ENCODE measurements around the gene HEXD.

Gene HEXD

DNA sequence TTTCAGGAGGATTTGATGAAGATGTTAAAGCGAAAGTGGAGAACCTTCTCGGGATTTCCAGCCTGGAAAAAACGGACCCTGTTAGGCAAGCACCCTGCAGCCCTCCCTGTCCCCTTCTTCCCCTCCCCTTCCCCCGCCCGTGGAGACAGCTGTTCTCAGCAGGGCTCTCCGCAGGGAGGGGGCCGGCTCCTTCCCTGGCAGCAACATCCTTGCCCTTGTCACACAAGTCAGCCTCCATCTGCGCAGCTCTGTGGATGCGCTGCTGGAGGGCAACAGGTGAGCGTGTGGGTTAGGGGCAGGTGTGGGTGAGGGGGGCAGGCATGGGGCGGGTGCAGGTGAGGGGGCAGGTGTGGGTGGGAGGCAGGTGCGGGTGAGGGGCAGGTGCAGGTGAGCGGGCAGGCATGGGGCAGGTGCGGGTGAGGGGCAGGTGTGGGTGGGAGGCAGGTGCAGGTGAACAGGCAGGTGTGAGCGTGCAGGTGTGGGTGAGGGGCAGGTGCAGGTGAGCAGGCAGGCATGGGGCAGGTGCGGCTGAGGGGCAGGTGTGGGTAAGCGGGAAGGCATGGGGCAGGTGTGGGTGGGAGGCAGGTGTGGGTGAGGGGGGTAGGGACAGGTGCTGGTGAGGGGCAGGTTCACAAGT is 23.0 kb downstream of the HEXD start:
- no peak for ATAC-seq
- TF ChIP-seq CREB5 (CRISPR knock-in tag; IDR thresholded peaks at IDR 0.05; ENCODE audit: low read depth): no peak
- no peak for TF ChIP-seq PATZ1 (CRISPR knock-in tag; IDR thresholded peaks at IDR 0.05; ENCODE audit: borderline replicate concordance)
- no peak for TF ChIP-seq TSHZ2 (CRISPR knock-in tag; IDR thresholded peaks at IDR 0.05)
- TF ChIP-seq, protein P1, sequence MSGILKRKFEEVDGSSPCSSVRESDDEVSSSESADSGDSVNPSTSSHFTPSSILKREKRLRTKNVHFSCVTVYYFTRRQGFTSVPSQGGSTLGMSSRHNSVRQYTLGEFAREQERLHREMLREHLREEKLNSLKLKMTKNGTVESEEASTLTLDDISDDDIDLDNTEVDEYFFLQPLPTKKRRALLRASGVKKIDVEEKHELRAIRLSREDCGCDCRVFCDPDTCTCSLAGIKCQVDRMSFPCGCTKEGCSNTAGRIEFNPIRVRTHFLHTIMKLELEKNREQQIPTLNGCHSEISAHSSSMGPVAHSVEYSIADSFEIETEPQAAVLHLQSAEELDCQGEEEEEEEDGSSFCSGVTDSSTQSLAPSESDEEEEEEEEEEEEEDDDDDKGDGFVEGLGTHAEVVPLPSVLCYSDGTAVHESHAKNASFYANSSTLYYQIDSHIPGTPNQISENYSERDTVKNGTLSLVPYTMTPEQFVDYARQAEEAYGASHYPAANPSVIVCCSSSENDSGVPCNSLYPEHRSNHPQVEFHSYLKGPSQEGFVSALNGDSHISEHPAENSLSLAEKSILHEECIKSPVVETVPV (CRISPR knock-in tag; IDR thresholded peaks at IDR 0.05): no peak
- no peak for TF ChIP-seq CSDC2 (CRISPR knock-in tag; IDR thresholded peaks at IDR 0.05)

DNA sequence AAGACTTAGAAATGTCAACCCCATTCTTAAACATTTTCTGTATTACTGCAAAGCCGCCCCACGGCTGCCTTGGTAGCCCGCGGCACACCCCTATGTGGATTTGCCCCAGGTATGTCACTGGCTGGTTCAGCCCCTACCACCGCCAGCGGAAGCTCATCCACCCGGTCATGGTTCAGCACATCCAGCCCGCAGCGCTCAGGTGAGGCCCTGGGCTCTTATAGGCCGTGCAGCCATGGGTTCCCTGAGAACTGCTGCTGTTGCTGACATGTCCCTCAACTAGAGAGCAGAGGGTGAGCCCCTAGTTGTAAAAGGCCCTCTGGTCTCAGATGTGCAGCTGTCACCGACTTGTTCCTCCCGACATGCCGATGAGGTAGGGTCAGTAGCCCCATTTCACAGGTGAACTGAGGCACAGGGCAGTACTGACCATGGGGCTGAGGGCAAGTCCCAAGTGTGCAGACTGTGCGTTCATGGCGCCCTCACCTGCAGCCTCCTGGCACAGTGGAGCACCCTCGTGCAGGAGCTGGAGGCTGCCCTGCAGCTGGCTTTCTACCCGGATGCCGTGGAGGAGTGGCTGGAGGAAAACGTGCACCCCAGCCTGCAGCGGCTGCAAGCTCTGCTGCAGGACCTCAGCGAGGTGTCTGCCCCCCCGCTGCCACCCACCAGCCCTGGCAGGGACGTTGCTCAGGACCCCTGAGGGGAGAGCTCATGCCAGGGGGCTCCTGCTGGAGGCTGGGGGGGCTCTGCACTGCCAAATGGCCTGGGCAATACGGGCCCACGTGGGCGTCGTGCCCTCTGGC is 23.7 kb downstream of the HEXD start:
- TF ChIP-seq ZNF70 (CRISPR knock-in tag; IDR thresholded peaks at IDR 0.05): no peak
- no peak for TF ChIP-seq ZNF565 (CRISPR knock-in tag; conservative IDR thresholded peaks at IDR 0.05; ENCODE audit: low read depth)
- TF ChIP-seq TSHZ2 (CRISPR knock-in tag; IDR thresholded peaks at IDR 0.05): no peak
- TF ChIP-seq ISL1 (CRISPR knock-in tag; IDR thresholded peaks at IDR 0.05): no peak
- TF ChIP-seq GLIS3 (CRISPR knock-in tag; IDR thresholded peaks at IDR 0.05): no peak
- TF ChIP-seq ZC3H10 (CRISPR knock-in tag; IDR thresholded peaks at IDR 0.05): no peak
- no peak for TF ChIP-seq TOX (CRISPR knock-in tag; IDR thresholded peaks at IDR 0.05; ENCODE audit: borderline replicate concordance)
- TF ChIP-seq, protein P1 (CRISPR knock-in tag; IDR thresholded peaks at IDR 0.05): no peak
- TF ChIP-seq, protein P2, sequence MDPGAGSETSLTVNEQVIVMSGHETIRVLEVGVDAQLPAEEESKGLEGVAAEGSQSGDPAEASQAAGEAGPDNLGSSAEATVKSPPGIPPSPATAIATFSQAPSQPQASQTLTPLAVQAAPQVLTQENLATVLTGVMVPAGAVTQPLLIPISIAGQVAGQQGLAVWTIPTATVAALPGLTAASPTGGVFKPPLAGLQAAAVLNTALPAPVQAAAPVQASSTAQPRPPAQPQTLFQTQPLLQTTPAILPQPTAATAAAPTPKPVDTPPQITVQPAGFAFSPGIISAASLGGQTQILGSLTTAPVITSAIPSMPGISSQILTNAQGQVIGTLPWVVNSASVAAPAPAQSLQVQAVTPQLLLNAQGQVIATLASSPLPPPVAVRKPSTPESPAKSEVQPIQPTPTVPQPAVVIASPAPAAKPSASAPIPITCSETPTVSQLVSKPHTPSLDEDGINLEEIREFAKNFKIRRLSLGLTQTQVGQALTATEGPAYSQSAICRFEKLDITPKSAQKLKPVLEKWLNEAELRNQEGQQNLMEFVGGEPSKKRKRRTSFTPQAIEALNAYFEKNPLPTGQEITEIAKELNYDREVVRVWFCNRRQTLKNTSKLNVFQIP (CRISPR knock-in tag; IDR thresholded peaks at IDR 0.05; ENCODE audit: borderline replicate concordance, low read depth): no peak
- TF ChIP-seq RARB (CRISPR knock-in tag; IDR thresholded peaks at IDR 0.05): no peak
- TF ChIP-seq PPARA (CRISPR knock-in tag; IDR thresholded peaks at IDR 0.05; ENCODE audit: borderline replicate concordance): no peak
- no peak for TF ChIP-seq SNAI2 (CRISPR knock-in tag; IDR thresholded peaks at IDR 0.05)
- TF ChIP-seq ESRRG (CRISPR knock-in tag; IDR thresholded peaks at IDR 0.05): no peak
- TF ChIP-seq CREB5 (CRISPR knock-in tag; IDR thresholded peaks at IDR 0.05; ENCODE audit: low read depth): no peak
- no peak for TF ChIP-seq PATZ1 (CRISPR knock-in tag; IDR thresholded peaks at IDR 0.05; ENCODE audit: borderline replicate concordance)
- TF ChIP-seq BACH2 (CRISPR knock-in tag; IDR thresholded peaks at IDR 0.05; ENCODE audit: borderline replicate concordance): no peak
- TF ChIP-seq ZNF8 (CRISPR knock-in tag; IDR thresholded peaks at IDR 0.05): no peak
- no peak for TF ChIP-seq OSR1 (CRISPR knock-in tag; IDR thresholded peaks at IDR 0.05)
- TF ChIP-seq TCF4 (CRISPR knock-in tag; IDR thresholded peaks at IDR 0.05; ENCODE audit: borderline replicate concordance): no peak
- no peak for TF ChIP-seq CSDC2 (CRISPR knock-in tag; IDR thresholded peaks at IDR 0.05)
- no peak for ATAC-seq
